Cardiac muscle cell (in vitro differentiated cells and primary cell): Measurements from ENCODE around the gene ESAM. TPM values are rescaled to one million over a fixed set of nuclear protein-coding genes. Genes with fewer than 3 reads are reported as not detected.
"Not testable (repeated sequence)": the region's sequence is repeated elsewhere in the genome, so short reads cannot be mapped to it uniquely, and the experiment has no call there.

Source experiments
- DNase-seq, 2 donors: peaks; one replicate each; pipeline versions ENCODE4 v3.0.0 to v3.0.0-alpha.2; 2010 to 2017; ENCODE audit warnings: low read depth in 1 of 2, low spot score in 1 of 2
- H3K27ac ChIP-seq: fragments of 200-600 bp; sonication (generic); 2 replicates; pipeline ENCODE4 v1.5.1; 2016
- H3K27me3 ChIP-seq: fragments of 200-600 bp; sonication (generic); 2 replicates; pipeline ENCODE4 v1.6.0; 2016; ENCODE audit warnings: control low read depth
- H3K36me3 ChIP-seq: fragments of 200-600 bp; sonication (generic); 2 replicates; pipeline ENCODE4 v1.5.1; 2016; ENCODE audit warnings: control low read depth
- H3K4me1 ChIP-seq: fragments of 200-600 bp; sonication (generic); 2 replicates; pipeline ENCODE4 v1.8.1; 2017; ENCODE audit warnings: low read depth, mild to moderate bottlenecking, mixed run types
- H3K4me3 ChIP-seq: fragments of 200-600 bp; sonication (generic); 2 replicates; pipeline ENCODE4 v1.5.1; 2016; ENCODE audit warnings: mild to moderate bottlenecking
- H3K9me3 ChIP-seq: fragments of 200-600 bp; sonication (generic); 2 replicates; pipeline ENCODE4 v1.5.1; 2017; ENCODE audit warnings: low read depth, mild to moderate bottlenecking, control low read depth
- polyA plus RNA-seq: library from polyadenylated mRNA; unstranded; fragments of >200 nt; fragmentation: Nextera tagmentation; extraction: Ambion mirVana; gene quantifications from 2 replicates; pipeline ENCODE4 v1.2.1, GENCODE V29; 2016
- total RNA-seq: library from RNA; depleted of rRNA; stranded (reverse); fragments of >200 nt; gene quantifications from 2 replicates; pipeline ENCODE4 v1.2.3, GENCODE V29; 2016
- TF ChIP-seq, protein P1 (sequence below): IDR thresholded peaks from 2 replicates; pipeline ENCODE4 v1.5.1; 2012; ENCODE audit warnings: low read depth, mild to moderate bottlenecking, low read length

The ESAM gene
- total and polyA plus RNA-seq, 2 experiments from 2014 or later, result 1.8 to 3.3 TPM

DNA sequence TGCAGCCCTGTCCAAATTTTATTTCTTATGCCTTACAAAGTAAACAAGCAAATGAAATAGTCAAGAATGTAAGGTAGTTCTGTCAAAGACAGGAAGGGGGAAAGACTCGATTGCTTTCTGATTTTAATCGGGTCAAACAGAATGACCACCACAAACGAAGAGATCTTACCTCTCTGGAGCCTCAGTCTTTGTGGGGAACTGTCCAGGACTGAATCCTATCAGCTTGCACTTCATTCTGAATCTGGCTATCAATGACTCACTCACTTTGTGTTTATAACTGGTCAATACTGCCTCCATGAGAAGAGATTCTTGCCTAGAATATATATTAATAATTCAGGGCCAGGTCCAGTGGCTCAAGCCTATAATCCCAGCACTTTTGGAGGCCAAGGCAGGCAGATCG is 20.9 kb upstream of the ESAM start:
- no peaks in the 10 kb centered on the region for H3K9me3 ChIP-seq
- no peaks in the 10 kb centered on the region for H3K27me3 ChIP-seq
- H3K36me3 ChIP-seq, result no peaks in the 10 kb centered on the region
- TF ChIP-seq, protein P1, sequence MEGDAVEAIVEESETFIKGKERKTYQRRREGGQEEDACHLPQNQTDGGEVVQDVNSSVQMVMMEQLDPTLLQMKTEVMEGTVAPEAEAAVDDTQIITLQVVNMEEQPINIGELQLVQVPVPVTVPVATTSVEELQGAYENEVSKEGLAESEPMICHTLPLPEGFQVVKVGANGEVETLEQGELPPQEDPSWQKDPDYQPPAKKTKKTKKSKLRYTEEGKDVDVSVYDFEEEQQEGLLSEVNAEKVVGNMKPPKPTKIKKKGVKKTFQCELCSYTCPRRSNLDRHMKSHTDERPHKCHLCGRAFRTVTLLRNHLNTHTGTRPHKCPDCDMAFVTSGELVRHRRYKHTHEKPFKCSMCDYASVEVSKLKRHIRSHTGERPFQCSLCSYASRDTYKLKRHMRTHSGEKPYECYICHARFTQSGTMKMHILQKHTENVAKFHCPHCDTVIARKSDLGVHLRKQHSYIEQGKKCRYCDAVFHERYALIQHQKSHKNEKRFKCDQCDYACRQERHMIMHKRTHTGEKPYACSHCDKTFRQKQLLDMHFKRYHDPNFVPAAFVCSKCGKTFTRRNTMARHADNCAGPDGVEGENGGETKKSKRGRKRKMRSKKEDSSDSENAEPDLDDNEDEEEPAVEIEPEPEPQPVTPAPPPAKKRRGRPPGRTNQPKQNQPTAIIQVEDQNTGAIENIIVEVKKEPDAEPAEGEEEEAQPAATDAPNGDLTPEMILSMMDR, result no peak
- no peaks in the 10 kb centered on the region for H3K4me1 ChIP-seq
- H3K27ac ChIP-seq, result no peak overlapping the region
- no peak for DNase-seq
- H3K4me3 ChIP-seq, result no peak overlapping the region

DNA sequence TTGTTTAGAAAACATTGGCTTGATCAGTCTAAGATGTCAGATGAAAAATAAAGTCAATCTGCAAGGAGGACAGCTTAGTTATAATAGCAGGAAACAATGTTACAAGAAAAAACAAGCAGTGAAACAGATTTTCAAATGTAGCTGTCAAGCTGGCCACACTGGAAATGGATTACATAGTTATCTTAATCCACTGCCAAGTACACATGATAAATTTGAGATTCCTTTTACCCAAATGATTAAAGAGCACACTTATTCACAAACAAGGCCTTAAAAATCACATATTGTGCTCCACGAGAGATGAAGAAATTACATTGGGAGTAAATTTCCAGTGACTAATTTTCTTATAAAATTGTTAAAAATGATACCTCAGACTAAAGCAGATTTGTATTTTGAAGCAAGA is 17.5 kb upstream of the ESAM start:
- H3K4me1 ChIP-seq, result no peaks in the 10 kb centered on the region
- H3K27ac ChIP-seq, result no peak overlapping the region
- H3K27me3 ChIP-seq, result no peaks in the 10 kb centered on the region
- TF ChIP-seq, protein P1, result no peak
- no peaks in the 10 kb centered on the region for H3K9me3 ChIP-seq
- H3K36me3 ChIP-seq, result peaks cover 3% of the 10 kb centered on the region
- H3K4me3 ChIP-seq, result no peak overlapping the region
- DNase-seq, result peak in 1 of 2 donors; percentile 20

DNA sequence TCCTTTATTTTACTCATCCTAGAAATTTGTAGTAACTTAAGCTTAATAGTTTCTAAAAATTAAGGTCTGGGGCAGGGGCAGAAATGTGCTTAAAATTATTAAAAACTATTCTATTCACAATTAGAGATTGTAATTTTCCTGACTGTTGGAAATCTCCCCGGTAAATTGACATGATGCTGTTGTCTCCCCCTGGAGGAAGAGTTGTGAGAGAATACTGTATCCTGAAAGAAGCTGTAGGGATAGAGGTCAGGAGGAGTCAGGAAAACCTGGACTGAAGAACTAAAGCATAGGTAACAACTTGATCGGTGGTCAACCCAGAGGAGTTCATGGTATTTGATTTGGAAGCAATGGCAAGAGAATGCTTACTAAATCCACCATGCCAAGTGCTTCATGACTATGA is 16.2 kb upstream of the ESAM start:
- DNase-seq, result no peak
- no peak overlapping the region for H3K27ac ChIP-seq
- H3K4me3 ChIP-seq, result no peak overlapping the region
- H3K4me1 ChIP-seq, result no peaks in the 10 kb centered on the region
- H3K9me3 ChIP-seq, result no peaks in the 10 kb centered on the region
- TF ChIP-seq, protein P1, result peak; percentile 28
- peaks cover 9% of the 10 kb centered on the region for H3K36me3 ChIP-seq
- H3K27me3 ChIP-seq, result no peaks in the 10 kb centered on the region

GRCh38 chr11:124776865-124777645 is 15.0 kb upstream of the ESAM start:
- no peaks in the 10 kb centered on the region for H3K27me3 ChIP-seq
- DNase-seq, result no peak
- no peaks in the 10 kb centered on the region for H3K9me3 ChIP-seq
- H3K4me3 ChIP-seq, result no peak overlapping the region
- TF ChIP-seq, protein P1, result no peak
- H3K36me3 ChIP-seq, result peaks cover 12% of the 10 kb centered on the region
- H3K4me1 ChIP-seq, result no peaks in the 10 kb centered on the region
- peak overlapping the region; percentile 26 for H3K27ac ChIP-seq

GRCh38 chr11:124770959-124771358 is 8.9 kb upstream of the ESAM start:
- peaks cover 32% of the 10 kb centered on the region for H3K36me3 ChIP-seq
- H3K4me3 ChIP-seq, DNase-seq, H3K9me3 ChIP-seq, H3K27me3 ChIP-seq, H3K4me1 ChIP-seq, H3K27ac ChIP-seq: not testable (repeated sequence)
